Measurements from ENCODE around the gene SYT14.

- TF ChIP-seq FOXM1 (IDR thresholded peaks at IDR 0.05; ENCODE audit: borderline replicate concordance): no peak
- TF ChIP-seq ELF4 (IDR thresholded peaks at IDR 0.05): no peak
- no peak for TF ChIP-seq FOXA1 (IDR thresholded peaks at IDR 0.05)
- TF ChIP-seq ZNF384 (IDR thresholded peaks at IDR 0.05): no peak
Measured at GRCh38 chr1:210085359-210085758, 147.3 kb downstream of the SYT14 start.

Measured in HEK293T (cell line).